CD4-positive, alpha-beta T cell treated with Interleukin-2 at 100 ng/mL for 4 hours (primary cell): ENCODE measurements around the gene CALCOCO1.

Experiments
- DNase-seq: peaks from one replicate; pipeline ENCODE4 v3.0.0-alpha.2; 2020; ENCODE audit warnings: low spot score

The CALCOCO1 gene

GRCh38 chr12:53660041-53660440, 67.2 kb downstream of the CALCOCO1 start:
- DNase-seq = no peak

- DNase-seq = no peak
Observed at GRCh38 chr12:53659571-53659981, 67.7 kb downstream of the CALCOCO1 start.

- no peak for DNase-seq
Observed at GRCh38 chr12:53659011-53659551, 68.2 kb downstream of the CALCOCO1 start.
